OCI-LY3 (cell line): ENCODE data around the gene PTCD2.

Source experiments
- H2AFZ ChIP-seq: fragments of 200-600, 300-600 bp; shearing (Covaris generic); 2 replicates; pipeline ENCODE4 v1.6.0; 2014; ENCODE audit warnings: antibody characterized with exemption, low read depth, low read length
- H3K27ac ChIP-seq: fragments of 200-600, 300-600 bp; sonication (generic); 2 replicates; pipeline ENCODE4 v1.5.1; 2014; ENCODE audit warnings: mild to moderate bottlenecking, low read length, moderate library complexity, mixed read lengths
- H3K27me3 ChIP-seq: fragments of 200-600, 300-600 bp; sonication (generic); 2 replicates; pipeline ENCODE4 v1.6.1; 2014; ENCODE audit warnings: low read depth, low read length, mixed read lengths
- H3K36me3 ChIP-seq: fragments of 200-600, 300-600 bp; sonication (generic); replicated peaks from 2 replicates; pipeline ENCODE3; 2014; ENCODE audit warnings: low read depth, low read length, mixed read lengths
- H3K4me1 ChIP-seq: fragments of 300-600, 200-600 bp; sonication (generic); 2 replicates; pipeline ENCODE4 v1.6.1; 2014; ENCODE audit warnings: low read length, mixed read lengths
- H3K4me2 ChIP-seq: fragments of 200-600, 300-600 bp; sonication (generic); 2 replicates; pipeline ENCODE4 v1.6.1; 2014; ENCODE audit warnings: low read length, mixed read lengths
- H3K4me3 ChIP-seq: fragments of 300-600, 200-600 bp; sonication (generic); 2 replicates; pipeline ENCODE4 v1.5.1; 2014; ENCODE audit warnings: antibody characterized with exemption, mild to moderate bottlenecking, low read length, moderate library complexity
- H3K79me2 ChIP-seq: fragments of 300-600, 200-600 bp; shearing (Covaris generic); 2 replicates; pipeline ENCODE4 v1.6.1; 2014; ENCODE audit warnings: mild to moderate bottlenecking, low read length, mixed read lengths
- H3K9ac ChIP-seq: fragments of 300-600, 200-600 bp; shearing (Covaris generic); 2 replicates; pipeline ENCODE4 v1.6.0; 2014; ENCODE audit warnings: mild to moderate bottlenecking, low read length, moderate library complexity
- H3K9me3 ChIP-seq: fragments of 200-600, 300-600 bp; shearing (Covaris generic); 2 replicates; pipeline ENCODE4 v1.6.1; 2014; ENCODE audit warnings: low read length, mixed read lengths; ENCODE audit not compliant: insufficient read depth
- H4K20me1 ChIP-seq: fragments of 200-600, 300-600 bp; sonication (generic); 2 replicates; pipeline ENCODE4 v1.6.1; 2016; ENCODE audit warnings: low read length, mixed read lengths; ENCODE audit not compliant: insufficient read depth
- CTCF ChIP-seq: fragments of 200-600, 300-600 bp; sonication (generic); IDR thresholded peaks from 2 replicates; pipeline ENCODE4 v1.5.1; 2014; ENCODE audit warnings: antibody characterized with exemption, low read length, low read depth
- EZH2phosphoT487 ChIP-seq: fragments of 200-600 bp; shearing (Covaris generic); IDR thresholded peaks from 2 replicates; pipeline ENCODE4 v1.6.1; 2018; ENCODE audit warnings: antibody characterized with exemption, mixed run types, low read depth

The PTCD2 gene

GRCh38 chr5:72346398-72346797, 26.2 kb downstream of the PTCD2 start:
- H3K9me3 ChIP-seq = no peaks in the 10 kb centered on the region
- H3K4me3 ChIP-seq = no peak overlapping the region
- no peak overlapping the region for H3K9ac ChIP-seq
- H3K4me2 ChIP-seq = no peak overlapping the region
- H3K36me3 ChIP-seq = peaks cover 11% of the 10 kb centered on the region
- H3K4me1 ChIP-seq = peaks cover 8% of the 10 kb centered on the region
- no peaks in the 10 kb centered on the region for H4K20me1 ChIP-seq
- no peaks in the 10 kb centered on the region for H3K27me3 ChIP-seq
- no peaks in the 10 kb centered on the region for H3K79me2 ChIP-seq
- H3K27ac ChIP-seq = no peak overlapping the region
- no peak overlapping the region for H2AFZ ChIP-seq
- TF ChIP-seq EZH2phosphoT487 = no peak
- no peak for TF ChIP-seq CTCF

- TF ChIP-seq EZH2phosphoT487 (no peak), CTCF (no peak)
- H2AFZ ChIP-seq = no peak overlapping the region
- H3K27ac ChIP-seq = no peak overlapping the region
- H3K9me3 ChIP-seq = no peaks in the 10 kb centered on the region
- H3K79me2 ChIP-seq = no peaks in the 10 kb centered on the region
- H3K36me3 ChIP-seq = peaks cover 11% of the 10 kb centered on the region
- no peaks in the 10 kb centered on the region for H4K20me1 ChIP-seq
- no peaks in the 10 kb centered on the region for H3K27me3 ChIP-seq
- H3K4me1 ChIP-seq = peaks cover 8% of the 10 kb centered on the region
- no peak overlapping the region for H3K4me3 ChIP-seq
- no peak overlapping the region for H3K4me2 ChIP-seq
- no peak overlapping the region for H3K9ac ChIP-seq
Observed at GRCh38 chr5:72347801-72348308, 27.7 kb downstream of the PTCD2 start.

GRCh38 chr5:72351376-72351775, 31.2 kb downstream of the PTCD2 start:
- Histone ChIP-seq H3K27ac (no peak overlapping the region), H3K4me3 (no peak overlapping the region), H2AFZ (no peak overlapping the region), H3K36me3 (peaks cover 2% of the 10 kb centered on the region), H3K4me1 (peaks cover 8% of the 10 kb centered on the region), H3K27me3 (no peaks in the 10 kb centered on the region), H4K20me1 (no peaks in the 10 kb centered on the region), H3K9me3 (no peaks in the 10 kb centered on the region), H3K79me2 (no peaks in the 10 kb centered on the region), H3K4me2 (no peak overlapping the region), H3K9ac (no peak overlapping the region)
- TF ChIP-seq EZH2phosphoT487 (no peak), CTCF (no peak)

- no peak overlapping the region for H3K4me3 ChIP-seq
- H3K36me3 ChIP-seq = no peaks in the 10 kb centered on the region
- H3K9ac ChIP-seq = no peak overlapping the region
- H3K9me3 ChIP-seq = no peaks in the 10 kb centered on the region
- no peaks in the 10 kb centered on the region for H4K20me1 ChIP-seq
- no peaks in the 10 kb centered on the region for H3K27me3 ChIP-seq
- H3K4me2 ChIP-seq = no peak overlapping the region
- H3K4me1 ChIP-seq = peaks cover 8% of the 10 kb centered on the region
- H3K27ac ChIP-seq = no peak overlapping the region
- no peak overlapping the region for H2AFZ ChIP-seq
- TF ChIP-seq CTCF = no peak
- TF ChIP-seq EZH2phosphoT487 = no peak
- H3K79me2 ChIP-seq = no peaks in the 10 kb centered on the region
Observed at GRCh38 chr5:72352616-72353015, 32.4 kb downstream of the PTCD2 start.
